ENCODE data around the gene SNRPD1. TPM values are rescaled to one million over a fixed set of nuclear protein-coding genes. Genes with fewer than 3 reads are reported as not detected.
"Not testable (repeated sequence)": the region's sequence is repeated elsewhere in the genome, so short reads cannot be mapped to it uniquely, and the experiment has no call there.

The SNRPD1 gene
- total and polyA plus RNA-seq, 8 donors: 28.0 to 149 (median 137) TPM

- TF ChIP-seq CTCF (IDR thresholded peaks at IDR 0.05): no peak
- Histone ChIP-seq H3K27ac (no peak overlapping the region), H3K4me3 (no peak overlapping the region), H3K4me1 (no peaks in the 10 kb centered on the region), H3K27me3 (no peaks in the 10 kb centered on the region), H3K9me3 (no peaks in the 10 kb centered on the region), H3K36me3 (peaks cover 0 to 82% of the 10 kb centered on the region in 2 donors)
- ATAC-seq: no peak
- no peak for DNase-seq
- intact Hi-C loops (cut with DNase I): no loop called here
Measured at GRCh38 chr18:21629089-21629832, 17.1 kb downstream of the SNRPD1 start.

- TF ChIP-seq CTCF (IDR thresholded peaks at IDR 0.05): no peak
- Histone ChIP-seq H3K9me3 (no peaks in the 10 kb centered on the region), H3K27ac (no peak overlapping the region), H3K27me3 (no peaks in the 10 kb centered on the region), H3K36me3 (peaks cover 0 to 58% of the 10 kb centered on the region in 2 donors), H3K4me3 (no peak overlapping the region), H3K4me1 (no peaks in the 10 kb centered on the region)
- ATAC-seq (no peak), DNase-seq (no peak)
- intact Hi-C loops (cut with DNase I): no loop called here
Measured at GRCh38 chr18:21632393-21632792, 20.3 kb downstream of the SNRPD1 start.

GRCh38 chr18:21634588-21635199, 22.6 kb downstream of the SNRPD1 start:
- ATAC-seq (no peak), DNase-seq (no peak)
- H3K4me3 ChIP-seq: no peak overlapping the region
- H3K27me3 ChIP-seq: no peaks in the 10 kb centered on the region
- no peak overlapping the region for H3K27ac ChIP-seq
- no peaks in the 10 kb centered on the region for H3K4me1 ChIP-seq
- intact Hi-C loops (cut with DNase I): no loop called here
- TF ChIP-seq CTCF (IDR thresholded peaks at IDR 0.05): no peak
- peaks cover 0 to 39% of the 10 kb centered on the region in 2 donors for H3K36me3 ChIP-seq
- H3K9me3 ChIP-seq: no peaks in the 10 kb centered on the region

GRCh38 chr18:21636769-21637168, 24.7 kb downstream of the SNRPD1 start:
- Histone ChIP-seq H3K27me3 (no peaks in the 10 kb centered on the region), H3K27ac (no peak overlapping the region), H3K9me3 (no peaks in the 10 kb centered on the region), H3K36me3 (peaks cover 0 to 21% of the 10 kb centered on the region in 2 donors), H3K4me3 (no peak overlapping the region), H3K4me1 (no peaks in the 10 kb centered on the region)
- TF ChIP-seq CTCF (IDR thresholded peaks at IDR 0.05): no peak
- intact Hi-C loops (cut with DNase I): no loop called here
- ATAC-seq (no peak), DNase-seq (no peak)

- Histone ChIP-seq H3K36me3 (peaks cover 0 to 7% of the 10 kb centered on the region in 2 donors), H3K27me3 (no peaks in the 10 kb centered on the region), H3K27ac (no peak overlapping the region), H3K4me3 (no peak overlapping the region), H3K4me1 (no peaks in the 10 kb centered on the region), H3K9me3 (no peaks in the 10 kb centered on the region)
- intact Hi-C loops (cut with DNase I): no loop called here
- no peak for ATAC-seq
- no peak for TF ChIP-seq CTCF (IDR thresholded peaks at IDR 0.05)
- no peak for DNase-seq
Measured at GRCh38 chr18:21638822-21639221, 26.7 kb downstream of the SNRPD1 start.

- ATAC-seq; DNase-seq; H3K4me1 ChIP-seq; H3K27ac ChIP-seq; H3K9me3 ChIP-seq; intact Hi-C loops (cut with DNase I); H3K4me3 ChIP-seq; H3K36me3 ChIP-seq; H3K27me3 ChIP-seq: not testable (repeated sequence)
Measured at GRCh38 chr18:21640375-21640774, 28.3 kb downstream of the SNRPD1 start.
